Measurements from ENCODE around the gene PRSS36. TPM values are rescaled to one million over a fixed set of nuclear protein-coding genes. Genes with fewer than 3 reads are reported as not detected.

The PRSS36 gene
- total RNA-seq, 1 donor from 2014 or later = 0.60 TPM

DNA sequence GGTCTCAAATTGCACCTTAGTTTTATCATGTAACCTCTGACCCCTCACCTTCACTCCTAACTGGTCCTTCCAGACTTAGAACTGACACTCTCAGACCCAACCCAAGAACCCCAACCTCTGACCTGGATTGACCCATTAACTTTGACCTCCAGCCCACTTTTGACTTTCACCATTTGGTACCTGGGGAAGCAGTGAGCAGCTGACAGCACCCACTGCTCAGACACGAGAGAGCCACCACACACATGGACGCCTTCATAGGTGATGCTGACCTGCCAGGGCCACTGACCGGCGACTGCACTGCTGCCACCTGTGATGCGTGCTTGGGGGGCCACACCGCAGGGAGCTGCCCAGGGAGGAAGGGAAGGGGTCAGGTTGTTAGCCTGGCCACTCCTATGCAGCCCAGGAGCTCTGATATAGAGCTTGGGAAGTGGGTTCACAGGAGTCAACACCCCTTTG, 16.8 kb downstream of the PRSS36 start:
- ChIA-PET CTCF (no interaction called here), POLR2A (no interaction called here)
- no peak overlapping the region for H3K4me3 Mint-ChIP-seq
- no peak for DNase-seq
- no peak for ATAC-seq (ENCODE audit: low read depth)
- H3K27ac Mint-ChIP-seq = no peak overlapping the region
- H3K4me1 Mint-ChIP-seq = no peaks in the 10 kb centered on the region
- TF ChIP-seq CTCF (IDR thresholded peaks at IDR 0.05) = no peak
- intact Hi-C loops (cut with micrococcal nuclease) = no loop called here
- no peaks in the 10 kb centered on the region for H3K9me3 Mint-ChIP-seq
- H3K27me3 Mint-ChIP-seq = no peaks in the 10 kb centered on the region
- H3K36me3 Mint-ChIP-seq (ENCODE audit: low read depth) = peaks cover 50% of the 10 kb centered on the region

DNA sequence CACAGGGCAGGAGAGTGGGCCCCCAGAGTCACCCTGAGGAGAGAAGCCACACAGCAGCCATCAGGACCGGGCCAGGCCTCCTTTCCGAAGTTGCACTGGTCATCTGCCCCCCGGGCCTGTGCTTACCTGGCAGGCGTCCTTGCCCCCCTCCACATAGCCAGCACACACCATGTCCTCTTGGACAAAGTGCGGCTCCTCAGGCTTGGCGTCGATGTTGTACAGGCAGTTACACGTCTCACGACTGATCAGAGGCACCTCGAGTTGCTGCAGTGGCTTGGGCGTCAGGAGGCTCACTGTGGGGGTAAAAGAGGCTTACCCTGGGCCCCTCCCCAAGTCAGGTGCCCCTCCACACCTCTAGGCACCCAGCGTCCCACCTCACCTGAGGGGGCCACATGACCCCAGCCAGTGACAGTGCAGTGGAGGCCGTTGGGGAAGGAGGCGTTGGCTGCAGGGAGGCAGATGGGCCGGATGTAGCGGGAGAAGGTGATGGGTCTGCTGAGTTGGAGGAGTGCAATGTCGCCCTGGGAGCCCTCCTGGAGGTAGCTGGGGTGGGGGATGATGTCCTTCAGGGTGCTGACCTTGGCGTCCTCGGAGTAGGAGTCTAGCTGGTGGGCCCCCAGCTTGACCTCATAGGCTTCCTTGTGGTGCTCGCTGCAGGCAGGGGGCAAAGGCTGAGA, 17.4 kb downstream of the PRSS36 start:
- H3K27me3 Mint-ChIP-seq = no peaks in the 10 kb centered on the region
- peaks cover 57% of the 10 kb centered on the region for H3K36me3 Mint-ChIP-seq (ENCODE audit: low read depth)
- no peak overlapping the region for H3K27ac Mint-ChIP-seq
- no peaks in the 10 kb centered on the region for H3K4me1 Mint-ChIP-seq
- no peak for ATAC-seq (ENCODE audit: low read depth)
- DNase-seq = no peak
- H3K9me3 Mint-ChIP-seq = no peaks in the 10 kb centered on the region
- TF ChIP-seq CTCF (IDR thresholded peaks at IDR 0.05) = no peak
- H3K4me3 Mint-ChIP-seq = no peak overlapping the region
- ChIA-PET POLR2A (interaction anchor here (0.8 kb wide), 1 partner anchor 15 kb away, joined by 3 read pairs; the partner anchor contains the start of gene KAT8), CTCF (no interaction called here)
- intact Hi-C loops (cut with micrococcal nuclease) = no loop called here

GRCh38 chr16:31131841-31132271, 18.0 kb downstream of the PRSS36 start:
- Mint-ChIP-seq H3K36me3 (ENCODE audit: low read depth) (peaks cover 63% of the 10 kb centered on the region), H3K27ac (no peak overlapping the region), H3K4me3 (no peak overlapping the region), H3K4me1 (no peaks in the 10 kb centered on the region), H3K9me3 (no peaks in the 10 kb centered on the region), H3K27me3 (no peaks in the 10 kb centered on the region)
- DNase-seq (no peak), ATAC-seq (ENCODE audit: low read depth) (no peak)
- CTCF ChIA-PET = no interaction called here
- intact Hi-C loops (cut with micrococcal nuclease) = no loop called here
- POLR2A ChIA-PET = interaction anchor here (0.8 kb wide), 1 partner anchor 14 kb away, joined by 3 read pairs; the partner anchor contains the start of gene KAT8
- TF ChIP-seq CTCF (IDR thresholded peaks at IDR 0.05) = no peak

DNA sequence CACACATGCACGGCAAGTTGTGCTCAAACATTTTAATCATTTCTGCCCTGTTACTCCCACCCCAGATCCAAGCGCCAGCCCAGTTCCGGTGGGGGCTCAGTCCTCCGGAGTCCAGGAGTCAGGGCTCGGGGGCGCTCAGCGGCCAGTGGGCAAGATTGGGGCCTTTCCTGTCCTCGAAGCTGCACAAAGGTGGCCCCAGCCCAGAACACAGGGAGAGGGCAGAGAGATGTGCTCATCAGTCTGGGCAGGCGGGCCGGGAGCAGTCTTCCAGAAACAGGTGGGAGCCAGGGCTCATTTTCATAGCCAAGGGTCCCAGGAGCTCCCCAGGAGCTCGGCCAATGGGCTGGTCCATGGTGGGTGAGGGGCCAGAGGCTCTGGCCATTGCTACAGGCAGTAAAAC, 18.4 kb downstream of the PRSS36 start:
- ATAC-seq (ENCODE audit: low read depth) (no peak), DNase-seq (no peak)
- POLR2A ChIA-PET = interaction anchor here (0.8 kb wide), 1 partner anchor 14 kb away, joined by 3 read pairs; the partner anchor contains the start of gene KAT8
- Mint-ChIP-seq H3K4me3 (no peak overlapping the region), H3K27me3 (no peaks in the 10 kb centered on the region), H3K36me3 (ENCODE audit: low read depth) (peaks cover 64% of the 10 kb centered on the region), H3K27ac (no peak overlapping the region), H3K4me1 (no peaks in the 10 kb centered on the region), H3K9me3 (no peaks in the 10 kb centered on the region)
- no peak for TF ChIP-seq CTCF (IDR thresholded peaks at IDR 0.05)
- intact Hi-C loops (cut with micrococcal nuclease) = no loop called here
- CTCF ChIA-PET = no interaction called here

- intact Hi-C loops (cut with micrococcal nuclease) = no loop called here
- no peak for TF ChIP-seq CTCF (IDR thresholded peaks at IDR 0.05)
- Mint-ChIP-seq H3K4me1 (no peaks in the 10 kb centered on the region), H3K27ac (no peak overlapping the region), H3K36me3 (ENCODE audit: low read depth) (peaks cover 69% of the 10 kb centered on the region), H3K4me3 (no peak overlapping the region), H3K9me3 (no peaks in the 10 kb centered on the region), H3K27me3 (no peaks in the 10 kb centered on the region)
- no peak for ATAC-seq (ENCODE audit: low read depth)
- no peak for DNase-seq
- POLR2A ChIA-PET = interaction anchor here (1.7 to 2.3 kb wide), 2 partner anchors 11 to 13 kb away, joined by 10 to 16 read pairs; partner anchors contain the start of gene KAT8
- CTCF ChIA-PET = no interaction called here
These were observed 19.0 kb downstream of the PRSS36 start for GRCh38 chr16:31130899-31131298.

Measured in activated B cell treated with CpG ODN at 0.5 μM for 24 hours (primary cell).